CD4-positive, alpha-beta T cell treated with Interleukin-15 for 1 hour (primary cell): ENCODE data around the gene CATSPERE.
"Not testable (repeated sequence)": the region's sequence is repeated elsewhere in the genome, so short reads cannot be mapped to it uniquely, and the experiment has no call there.

Experiments
- DNase-seq: peaks from one replicate; pipeline ENCODE4 v3.0.0-alpha.2; 2020

The CATSPERE gene

GRCh38 chr1:244448279-244449036, 12.6 kb upstream of the CATSPERE start:
- no peak for DNase-seq

GRCh38 chr1:244449936-244450508, 11.1 kb upstream of the CATSPERE start:
- DNase-seq = no peak

- DNase-seq = peak; percentile 44
Measured at GRCh38 chr1:244450597-244451538, 10.2 kb upstream of the CATSPERE start.

GRCh38 chr1:244451539-244451950, 9.5 kb upstream of the CATSPERE start, which contains the start of gene ADSS2:
TSS of gene ADSS2 (minus strand) at chr1:244451909. CDS start at chr1:244451817, 92 bp downstream.
- no peak for DNase-seq

GRCh38 chr1:244451951-244452795, 8.9 kb upstream of the CATSPERE start:
- DNase-seq = peak; percentile 99

GRCh38 chr1:244454412-244454811, 6.7 kb upstream of the CATSPERE start:
- DNase-seq = no peak

- no peak for DNase-seq
Measured at GRCh38 chr1:244456586-244456985, 4.5 kb upstream of the CATSPERE start.

GRCh38 chr1:244458781-244459180, 2.3 kb upstream of the CATSPERE start:
- no peak for DNase-seq

- DNase-seq = no peak
Measured at GRCh38 chr1:244460197-244460596, 876 bp upstream of the CATSPERE start.

GRCh38 chr1:244466724-244467123, 5.7 kb downstream of the CATSPERE start:
- no peak for DNase-seq

GRCh38 chr1:244473059-244473605, 12.1 kb downstream of the CATSPERE start:
- DNase-seq = no peak

GRCh38 chr1:244484971-244485370, 23.9 kb downstream of the CATSPERE start:
- DNase-seq = not testable (repeated sequence)

GRCh38 chr1:244494653-244495052, 33.6 kb downstream of the CATSPERE start:
- DNase-seq = no peak

- DNase-seq = no peak
Measured at GRCh38 chr1:244496186-244496585, 35.1 kb downstream of the CATSPERE start.

- no peak for DNase-seq
Measured at GRCh38 chr1:244497805-244498204, 36.7 kb downstream of the CATSPERE start.

GRCh38 chr1:244499484-244499883, 38.4 kb downstream of the CATSPERE start:
- DNase-seq = not testable (repeated sequence)

- DNase-seq = not testable (repeated sequence)
Measured at GRCh38 chr1:244500515-244500914, 39.4 kb downstream of the CATSPERE start.

- DNase-seq = no peak
Measured at GRCh38 chr1:244502630-244503029, 41.6 kb downstream of the CATSPERE start.

GRCh38 chr1:244513493-244513892, 52.4 kb downstream of the CATSPERE start:
- DNase-seq = no peak

GRCh38 chr1:244515680-244516079, 54.6 kb downstream of the CATSPERE start:
- no peak for DNase-seq

- DNase-seq = no peak
Measured at GRCh38 chr1:244536316-244536715, 75.2 kb downstream of the CATSPERE start.

- DNase-seq = no peak
Measured at GRCh38 chr1:244545511-244545910, 84.4 kb downstream of the CATSPERE start.
